ENCODE measurements around the gene RUNX2. TPM values are rescaled to one million over a fixed set of nuclear protein-coding genes. Genes with fewer than 3 reads are reported as not detected.

Gene RUNX2
- polyA plus RNA-seq, 4 donors: 2.5 to 2.9 (median 2.8) TPM

DNA sequence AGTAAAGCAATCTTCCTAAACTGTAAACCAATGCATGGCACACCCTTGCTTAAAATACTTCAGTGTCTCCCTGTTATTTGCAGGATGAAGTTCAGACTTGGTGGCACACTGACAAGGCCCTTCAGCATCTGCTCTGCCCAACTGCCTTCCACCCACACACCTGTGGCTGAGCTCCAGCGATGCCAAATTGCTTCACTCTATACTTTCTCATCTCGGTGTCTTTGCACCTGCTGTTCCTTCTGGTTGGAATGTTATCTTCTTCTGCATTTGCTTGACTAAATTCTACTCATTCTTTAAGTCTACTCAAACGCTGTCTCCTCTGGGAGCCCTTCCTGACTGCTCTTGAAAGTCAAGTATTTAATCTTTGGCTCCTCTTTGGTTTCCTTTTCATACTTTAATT lies 149.7 kb downstream of the RUNX2 start:
- no peak for DNase-seq (ENCODE audit: low read depth in 4 of 4, low spot score in 3 of 4)

- DNase-seq (ENCODE audit: low read depth in 4 of 4, low spot score in 3 of 4): no peak
Measured at GRCh38 chr6:45478240-45478639, 150.1 kb downstream of the RUNX2 start.

- DNase-seq (ENCODE audit: low read depth in 4 of 4, low spot score in 3 of 4): no peak
Measured at GRCh38 chr6:45479834-45480751, 152.0 kb downstream of the RUNX2 start.

DNA sequence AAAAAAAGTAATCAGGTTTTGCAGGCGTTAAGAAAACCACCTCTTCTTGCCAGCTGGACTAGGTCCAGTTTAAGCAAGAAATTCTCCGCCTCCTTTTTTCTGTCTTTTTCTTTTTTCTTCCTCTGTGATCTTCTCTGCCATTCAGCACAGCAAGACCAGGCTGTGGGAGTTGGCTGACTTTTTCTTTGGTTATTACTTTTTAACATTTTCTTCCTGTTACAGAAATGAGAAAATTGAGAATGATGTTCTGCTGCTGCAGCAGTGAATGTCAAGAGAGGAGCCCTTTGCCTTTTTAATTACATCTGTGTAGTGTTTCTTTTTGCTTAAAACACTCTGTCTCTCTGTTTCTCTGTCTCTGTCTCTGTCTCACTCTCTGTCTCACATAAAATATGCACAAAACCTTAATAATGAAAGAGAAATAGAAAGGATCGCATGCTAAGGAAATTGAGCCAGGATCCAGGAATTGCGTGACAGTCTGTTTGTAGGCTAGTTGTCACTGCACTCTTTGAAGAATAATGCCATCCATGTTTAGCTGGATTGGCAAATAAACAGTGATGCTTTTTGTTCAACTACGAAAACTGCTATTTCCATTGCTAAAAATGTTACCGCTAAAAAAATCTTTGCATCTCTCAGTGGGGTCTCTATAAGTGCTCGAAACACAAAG lies 152.8 kb downstream of the RUNX2 start:
- no peak for DNase-seq (ENCODE audit: low read depth in 4 of 4, low spot score in 3 of 4)

GRCh38 chr6:45483021-45483420 lies 154.9 kb downstream of the RUNX2 start:
- DNase-seq (ENCODE audit: low read depth in 4 of 4, low spot score in 3 of 4): no peak

GRCh38 chr6:45483501-45483900 lies 155.4 kb downstream of the RUNX2 start:
- no peak for DNase-seq (ENCODE audit: low read depth in 4 of 4, low spot score in 3 of 4)

DNA sequence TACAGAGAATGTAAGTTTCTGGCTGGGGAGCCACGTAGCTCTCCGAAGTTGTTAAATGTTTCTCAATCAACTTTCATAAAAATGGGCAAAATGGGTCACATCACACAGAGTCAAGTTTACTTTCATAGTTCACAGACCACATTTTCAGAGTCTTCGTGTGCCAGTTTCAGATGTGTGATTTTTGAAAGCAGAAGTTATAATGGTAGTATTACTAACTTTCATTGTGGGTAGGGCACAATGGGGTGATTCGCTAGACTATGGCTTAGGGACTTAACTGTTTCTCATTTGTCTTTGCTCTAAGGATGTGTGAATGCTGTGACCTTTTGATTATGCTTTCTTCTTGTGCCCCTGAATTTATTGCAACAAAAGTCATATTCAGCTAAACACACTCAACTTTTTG lies 158.6 kb downstream of the RUNX2 start:
- DNase-seq (ENCODE audit: low read depth in 4 of 4, low spot score in 3 of 4): no peak

- DNase-seq (ENCODE audit: low read depth in 4 of 4, low spot score in 3 of 4): no peak
Measured at GRCh38 chr6:45487645-45488044, 159.5 kb downstream of the RUNX2 start.

GRCh38 chr6:45488269-45488668 lies 160.1 kb downstream of the RUNX2 start:
- no peak for DNase-seq (ENCODE audit: low read depth in 4 of 4, low spot score in 3 of 4)

DNA sequence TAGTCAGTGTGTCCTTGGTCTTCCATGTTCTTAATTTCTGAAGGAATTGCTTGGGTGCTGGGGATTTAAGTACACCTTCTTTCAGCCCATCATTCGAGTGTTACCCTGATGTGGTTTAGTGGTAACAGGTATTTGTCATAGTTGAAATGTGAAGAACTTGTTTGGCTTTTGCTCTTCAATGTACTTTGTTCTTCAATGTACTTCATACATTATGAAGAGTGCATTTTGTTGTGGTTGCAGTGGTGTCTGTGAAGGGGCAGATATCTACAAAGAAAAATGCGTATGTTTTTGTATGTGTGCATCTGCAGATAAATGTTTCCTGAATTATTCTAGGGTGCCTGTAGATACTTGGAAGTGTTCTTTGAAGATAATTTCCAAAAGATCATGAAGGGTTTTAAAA lies 160.8 kb downstream of the RUNX2 start:
- DNase-seq (ENCODE audit: low read depth in 4 of 4, low spot score in 3 of 4): no peak

- no peak for DNase-seq (ENCODE audit: low read depth in 4 of 4, low spot score in 3 of 4)
Measured at GRCh38 chr6:45491048-45491735, 163.1 kb downstream of the RUNX2 start.

- no peak for DNase-seq (ENCODE audit: low read depth in 4 of 4, low spot score in 3 of 4)
Measured at GRCh38 chr6:45491874-45492273, 163.7 kb downstream of the RUNX2 start.

DNA sequence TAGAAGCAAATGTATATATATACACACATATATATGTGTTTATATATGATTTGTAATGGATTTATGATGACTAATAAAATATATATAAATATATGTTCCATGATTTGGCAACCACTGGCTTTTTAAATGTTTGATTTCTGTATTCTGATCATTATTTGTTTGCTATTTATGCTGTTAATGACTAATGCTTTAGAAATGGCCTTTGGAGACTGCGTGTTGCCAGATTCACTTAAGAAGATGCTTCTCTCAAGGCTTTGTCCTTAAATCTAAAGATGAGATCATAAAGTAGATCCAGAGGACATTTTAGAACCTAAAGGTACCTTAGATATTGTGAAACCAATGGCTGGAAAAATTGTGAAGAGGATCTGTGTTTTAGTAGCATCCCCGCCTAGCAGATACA lies 165.6 kb downstream of the RUNX2 start:
- no peak for DNase-seq (ENCODE audit: low read depth in 4 of 4, low spot score in 3 of 4)

DNA sequence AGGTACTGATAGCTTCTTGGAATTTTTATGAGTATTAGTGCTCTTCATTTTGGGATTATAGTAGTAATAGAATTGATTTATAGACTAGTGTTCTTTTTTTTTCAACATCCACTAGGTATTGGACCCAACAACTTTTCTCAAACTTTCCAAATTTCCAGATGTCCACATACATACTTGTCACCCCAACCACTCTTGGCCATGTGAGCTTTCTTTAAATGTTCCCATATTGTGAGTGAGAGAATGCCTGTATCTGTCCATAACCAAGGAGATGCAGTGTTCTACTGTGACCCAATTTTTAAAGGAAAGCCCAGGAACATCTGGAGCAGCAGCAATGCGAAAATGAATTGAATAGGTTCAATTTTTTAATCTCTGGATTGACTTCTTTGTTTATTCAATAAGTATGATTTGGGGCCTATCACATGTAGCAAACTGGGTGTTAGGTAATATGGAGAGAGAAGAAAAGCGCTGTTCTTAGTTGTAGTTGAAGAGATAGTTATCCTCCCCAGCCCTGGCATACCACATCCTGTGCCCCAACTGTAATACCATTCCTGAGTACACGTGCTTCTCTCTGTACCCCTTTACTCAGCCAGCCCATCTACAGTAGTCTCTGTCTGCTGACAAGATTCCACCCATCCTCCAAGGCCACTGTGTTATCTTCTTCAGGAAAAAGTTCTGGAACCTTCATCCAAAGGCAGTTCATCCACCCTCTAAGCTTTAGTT lies 166.4 kb downstream of the RUNX2 start:
- DNase-seq (ENCODE audit: low read depth in 4 of 4, low spot score in 3 of 4): no peak

DNA sequence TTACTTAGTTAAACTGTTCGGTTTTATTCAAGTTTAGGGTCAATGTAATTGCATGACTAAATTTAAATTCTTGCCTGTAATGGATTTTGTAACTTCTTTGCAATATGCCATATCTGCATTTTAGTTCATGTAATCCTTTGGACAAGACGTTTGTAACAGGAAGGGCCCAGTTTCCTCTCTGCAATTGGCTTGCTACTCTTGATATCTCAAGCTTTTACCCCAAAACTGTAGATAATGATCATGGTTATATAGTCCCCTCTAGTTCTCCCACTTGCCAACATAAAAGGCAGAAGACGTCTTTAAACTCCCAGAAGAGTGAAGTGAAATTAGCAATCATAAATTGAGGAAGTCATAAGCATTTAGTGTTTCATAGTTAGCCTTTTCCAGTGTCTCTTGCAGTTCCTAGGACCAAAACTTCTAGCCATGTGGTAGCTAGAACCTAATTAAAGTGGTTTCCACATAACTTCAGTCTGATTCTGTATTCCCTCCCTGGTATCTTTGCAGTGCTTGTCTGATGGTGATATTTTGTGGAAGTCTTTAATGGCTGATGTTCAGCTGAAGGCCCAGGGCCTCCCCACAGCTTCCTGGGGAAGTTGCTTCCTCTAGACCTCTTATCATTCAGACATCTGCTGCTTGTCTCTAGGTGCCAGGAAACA lies 167.4 kb downstream of the RUNX2 start:
- DNase-seq (ENCODE audit: low read depth in 4 of 4, low spot score in 3 of 4): no peak

DNA sequence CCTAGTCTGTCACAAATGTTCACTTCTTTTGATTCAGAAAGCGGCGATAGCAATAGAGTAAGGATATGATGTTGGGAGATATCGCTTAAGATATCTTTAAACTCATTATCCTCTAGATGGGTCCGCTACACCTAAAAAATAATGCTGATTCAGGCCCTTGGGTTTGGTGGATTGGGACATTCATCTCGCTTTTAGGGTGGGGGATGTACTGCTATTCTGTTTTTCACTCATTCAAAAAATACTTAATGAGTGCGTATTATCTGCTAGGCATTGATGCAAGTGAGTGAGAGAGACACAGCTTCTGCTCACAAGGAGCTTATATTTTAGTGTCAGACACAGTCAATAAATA lies 167.9 kb downstream of the RUNX2 start:
- DNase-seq (ENCODE audit: low read depth in 4 of 4, low spot score in 3 of 4): no peak

DNA sequence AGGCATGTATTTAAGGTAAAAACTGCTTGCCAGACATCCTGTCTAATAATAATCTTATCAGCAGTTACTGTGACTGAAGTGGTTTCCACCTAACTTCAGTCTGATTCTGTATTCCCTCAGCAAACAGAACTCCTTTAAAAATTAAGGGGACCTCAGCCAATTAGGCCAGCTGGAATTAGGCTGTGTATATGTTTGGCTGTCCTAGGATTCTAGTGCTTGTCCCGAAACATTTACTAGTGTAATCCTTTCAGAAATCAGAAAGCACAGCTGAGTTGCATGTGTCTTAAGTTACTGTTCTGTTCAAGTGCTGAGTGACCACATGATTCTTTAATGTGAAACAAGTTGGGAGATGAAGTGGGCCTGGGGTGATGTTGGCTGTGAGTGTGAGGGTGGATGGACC lies 170.5 kb downstream of the RUNX2 start:
- DNase-seq (ENCODE audit: low read depth in 4 of 4, low spot score in 3 of 4): no peak

DNA sequence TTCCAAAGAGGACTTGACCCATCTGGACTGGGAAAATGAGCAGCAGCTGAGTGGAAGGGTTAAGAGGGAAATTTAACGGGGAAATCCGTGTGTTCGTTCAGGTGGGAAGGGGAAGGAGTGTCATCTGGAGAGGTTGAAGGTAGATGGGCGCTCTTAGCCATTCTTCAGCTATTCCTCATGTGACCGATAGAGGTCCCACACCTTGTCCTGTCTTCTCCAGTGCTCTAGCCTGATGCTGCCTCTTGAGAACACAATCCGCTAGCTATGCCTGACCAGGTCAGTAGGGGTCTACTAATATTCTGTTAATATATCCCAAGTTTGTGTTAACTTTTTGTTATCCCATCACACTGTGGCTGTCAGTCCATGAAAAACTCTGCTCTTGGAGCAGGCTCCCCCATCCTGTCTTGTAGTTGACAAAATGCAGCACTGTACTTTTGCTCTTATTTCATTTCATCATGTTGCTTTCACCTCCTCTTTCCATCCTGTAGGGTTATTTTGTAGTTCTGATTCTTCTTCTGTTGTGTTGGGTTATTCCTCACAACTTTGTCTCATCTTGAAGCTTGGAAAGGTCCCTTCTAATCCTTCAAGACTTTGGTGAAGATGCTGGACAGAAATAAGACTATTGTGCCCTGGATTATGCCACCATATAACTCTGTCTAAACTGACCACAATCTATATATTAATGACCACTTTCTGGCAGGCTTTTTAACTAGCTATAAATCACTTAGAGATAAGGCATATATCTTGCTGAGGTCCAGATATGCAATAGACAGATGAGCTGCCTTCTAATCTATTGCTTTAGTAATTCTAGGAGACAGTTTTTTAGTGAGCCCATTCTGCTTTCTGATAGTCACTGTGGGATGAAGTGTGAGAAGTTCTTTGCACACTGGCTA lies 173.0 kb downstream of the RUNX2 start:
- DNase-seq (ENCODE audit: low read depth in 4 of 4, low spot score in 3 of 4): no peak

GRCh38 chr6:45502456-45502855 lies 174.3 kb downstream of the RUNX2 start:
- no peak for DNase-seq (ENCODE audit: low read depth in 4 of 4, low spot score in 3 of 4)

Data from right renal pelvis (tissue), 4 donors.